HFFc6 (cell line): ENCODE measurements around the gene KLF11. TPM values are rescaled to one million over a fixed set of nuclear protein-coding genes. Genes with fewer than 3 reads are reported as not detected.

Source experiments
- DNase-seq: peaks from one replicate; pipeline ENCODE4 v3.0.0-alpha.2; 2018
- H3K27ac Mint-ChIP-seq: 2 replicates; pipeline ENCODE4 v1.8.0; 2020; ENCODE audit warnings: mild to moderate bottlenecking, mixed read lengths
- H3K27me3 Mint-ChIP-seq: 2 replicates; pipeline ENCODE4 v1.8.0; 2021; ENCODE audit warnings: mild to moderate bottlenecking, moderate library complexity, mixed read lengths; ENCODE audit not compliant: insufficient read depth
- H3K36me3 Mint-ChIP-seq: 2 replicates; pipeline ENCODE4 v1.8.0; 2021; ENCODE audit warnings: low read depth, mixed read lengths
- H3K4me1 Mint-ChIP-seq: 2 replicates; pipeline ENCODE4 v1.8.0; 2020; ENCODE audit warnings: low read depth, mixed read lengths
- H3K4me3 Mint-ChIP-seq: 2 replicates; pipeline ENCODE4 v1.8.0; 2020; ENCODE audit warnings: mild to moderate bottlenecking, moderate library complexity, mixed read lengths
- H3K9me3 Mint-ChIP-seq: 2 replicates; pipeline ENCODE4 v1.8.0; 2020; ENCODE audit warnings: mild to moderate bottlenecking, mixed read lengths
- CTCF ChIP-seq: fragments of 200-600 bp; sonication (generic); IDR thresholded peaks from 2 replicates; pipeline ENCODE4 v1.5.0; 2021; ENCODE audit warnings: antibody characterized with exemption, mild to moderate bottlenecking
- total RNA-seq, 6 experiments: library from RNA; stranded (reverse); fragmentation: NEBNext Ultra II Directional; extraction: Animal tissue kit (Norgen Biotek cat#: 25700); gene quantifications; 2 replicates in 1 of 6; 3 replicates in 5 of 6; pipeline ENCODE4 v1.2.3, GENCODE V29; 2021

KLF11 gene
- total RNA-seq, 6 experiments from 2014 or later = 2.8 to 3.9 (median 3.6) TPM

GRCh38 chr2:9998916-9999654 lies 44.3 kb upstream of the KLF11 start:
- H3K36me3 Mint-ChIP-seq = no peaks in the 10 kb centered on the region
- H3K27ac Mint-ChIP-seq = no peak overlapping the region
- no peak overlapping the region for H3K4me3 Mint-ChIP-seq
- no peak for DNase-seq
- no peaks in the 10 kb centered on the region for H3K9me3 Mint-ChIP-seq
- TF ChIP-seq CTCF = no peak
- peaks cover under 1% of the 10 kb centered on the region; the same call in 1 of the 2 replicates for H3K4me1 Mint-ChIP-seq
- H3K27me3 Mint-ChIP-seq = no peaks in the 10 kb centered on the region

GRCh38 chr2:9999693-10000092 lies 43.7 kb upstream of the KLF11 start:
- Mint-ChIP-seq H3K4me1 (no peaks in the 10 kb centered on the region), H3K36me3 (no peaks in the 10 kb centered on the region), H3K4me3 (no peak overlapping the region), H3K9me3 (no peaks in the 10 kb centered on the region), H3K27ac (no peak overlapping the region), H3K27me3 (no peaks in the 10 kb centered on the region)
- DNase-seq = no peak
- TF ChIP-seq CTCF = no peak

- Mint-ChIP-seq H3K4me1 (no peaks in the 10 kb centered on the region), H3K27me3 (0 out of 2 replicates have a peak, but pooled peaks cover 1% of the 10 kb centered on the region), H3K9me3 (no peaks in the 10 kb centered on the region), H3K4me3 (no peak overlapping the region), H3K27ac (no peak overlapping the region), H3K36me3 (no peaks in the 10 kb centered on the region)
- no peak for DNase-seq
- TF ChIP-seq CTCF = no peak
These were observed 42.8 kb upstream of the KLF11 start for GRCh38 chr2:10000541-10000940.

- Mint-ChIP-seq H3K4me1 (peaks cover under 1% of the 10 kb centered on the region), H3K27ac (no peak overlapping the region), H3K4me3 (no peak overlapping the region), H3K27me3 (peaks cover 2% of the 10 kb centered on the region; the same call in 1 of the 2 replicates), H3K36me3 (no peaks in the 10 kb centered on the region), H3K9me3 (no peaks in the 10 kb centered on the region)
- DNase-seq = no peak
- TF ChIP-seq CTCF = no peak
These were observed 41.8 kb upstream of the KLF11 start for GRCh38 chr2:10001586-10001985.

GRCh38 chr2:10002109-10002508 lies 41.2 kb upstream of the KLF11 start:
- DNase-seq = no peak
- Mint-ChIP-seq H3K27me3 (peaks cover 6% of the 10 kb centered on the region), H3K36me3 (no peaks in the 10 kb centered on the region), H3K4me3 (no peak overlapping the region), H3K9me3 (no peaks in the 10 kb centered on the region), H3K4me1 (peaks cover 6% of the 10 kb centered on the region), H3K27ac (no peak overlapping the region)
- no peak for TF ChIP-seq CTCF
